ENCODE data around the gene PTPN4. TPM values are rescaled to one million over a fixed set of nuclear protein-coding genes. Genes with fewer than 3 reads are reported as not detected.

The PTPN4 gene
- total and polyA plus RNA-seq, 9 of the 15 experiments (the other 6 are each of a cell fraction or from before 2014, with no cell fraction given) = 5.0 to 32.8 (median 27.3) TPM

DNA sequence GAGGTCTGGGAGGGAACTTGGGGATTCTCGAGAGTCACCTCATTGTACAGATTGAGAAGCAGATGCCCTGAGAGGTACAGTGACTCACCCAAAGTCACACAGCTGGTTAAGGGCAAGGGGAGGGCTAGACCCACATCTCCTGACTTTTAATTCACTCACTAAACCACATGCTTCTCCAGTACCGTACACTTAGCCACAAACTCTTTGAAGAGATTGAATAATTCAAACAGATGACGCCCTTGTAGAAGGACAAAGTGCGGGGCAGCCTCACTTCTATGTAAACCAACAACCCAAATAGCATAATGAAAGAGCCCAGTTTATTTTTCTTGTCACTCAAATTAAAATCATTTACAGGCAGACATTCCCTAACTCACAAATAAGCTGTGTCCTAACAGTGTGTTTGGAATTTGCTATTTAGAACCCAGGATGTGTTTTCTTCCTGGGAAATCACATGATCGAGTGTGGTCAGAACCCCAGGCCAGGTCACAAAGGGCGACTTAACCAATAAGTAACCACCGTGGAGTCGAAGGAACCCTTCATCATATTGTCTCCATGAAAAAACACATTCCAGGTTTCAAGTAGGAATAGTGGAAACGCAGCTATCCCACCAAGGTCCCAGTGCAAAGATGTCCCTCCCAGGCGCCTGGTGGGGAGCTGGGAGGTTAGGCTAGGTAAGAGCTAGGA, 35.8 kb upstream of the PTPN4 start:
- no peak for FAIRE-seq
- H3K4me2 ChIP-seq (ENCODE audit: insufficient read depth, low read length) = no peak overlapping the region
- no peaks in the 10 kb centered on the region for H3K36me3 ChIP-seq (ENCODE audit: control insufficient read depth, insufficient read depth, low read length)
- 3% methylated on average over 10 of the region's 10 CpGs for WGBS (ENCODE audit: insufficient coverage, low coverage, missing lambda C conversion rate)
- H3K9me3 ChIP-seq (replicated peaks; ENCODE audit: control insufficient read depth, insufficient read depth, low read depth, low read length) = no peaks in the 10 kb centered on the region
- no peak overlapping the region for H3K9ac ChIP-seq (ENCODE audit: insufficient read depth in 1 of 2, low read depth in 2 of 2, low read length in 2 of 2)
- peaks cover 28 to 31% of the 10 kb centered on the region in 2 experiments for H3K27me3 ChIP-seq (ENCODE audit: control insufficient read depth in 2 of 2, insufficient read depth in 2 of 2, low read length in 2 of 2)
- H4K20me1 ChIP-seq (replicated peaks; ENCODE audit: control insufficient read depth, insufficient read depth, low read length) = no peaks in the 10 kb centered on the region
- intact Hi-C loops (cut with micrococcal nuclease) (no loop called here), in situ Hi-C loops (cut with MboI) (no loop called here)
- H3K9me1 ChIP-seq (ENCODE audit: control insufficient read depth, insufficient read depth, low read length) = no peaks in the 10 kb centered on the region
- no peak overlapping the region for H2AFZ ChIP-seq (ENCODE audit: low read depth, low read length)
- BruUV-seq (replicated peaks) = no TSS peak
- ChIA-PET CTCF (ENCODE audit: low intra/inter-chr PET ratio) (no interaction called here), POLR2A (interaction anchor here (0.6 to 1.0 kb wide), 2 partner anchors 30 to 290 kb away, joined by 3 to 5 read pairs; no protein-coding TSS in a partner anchor)
- no peak for DNase-seq (ENCODE audit: extremely low read depth in 1 of 4, low spot score in 3 of 4)
- no peaks in the 10 kb centered on the region for H3K4me1 ChIP-seq (replicated peaks in 1 of 2; ENCODE audit: control insufficient read depth in 2 of 2, insufficient read depth in 2 of 2, low read length in 2 of 2)
- no peak overlapping the region for H3K27ac ChIP-seq (ENCODE audit: extremely low read depth, low read depth, low read length)
- no peak for ATAC-seq
- H3K79me2 ChIP-seq (ENCODE audit: control insufficient read depth, insufficient read depth, low read length) = no peaks in the 10 kb centered on the region
- no peak overlapping the region for H3K4me3 ChIP-seq
- no peak for TF ChIP-seq CTBP1 (IDR thresholded peaks at IDR 0.05; ENCODE audit: borderline replicate concordance)
- no peak for TF ChIP-seq SP2 (IDR thresholded peaks at IDR 0.05; ENCODE audit: extremely low read depth, low read depth, low read length, poor library complexity, severe bottlenecking)
- TF ChIP-seq FOXA3 (CRISPR knock-in tag; conservative IDR thresholded peaks at IDR 0.05 in 1 of 2, IDR thresholded peaks at IDR 0.05 in 1 of 2) = no peak
- no peak for TF ChIP-seq ZNF449 (CRISPR knock-in tag; IDR thresholded peaks at IDR 0.05)
- TF ChIP-seq KLF16 (IDR thresholded peaks at IDR 0.05) = no peak
- no peak for TF ChIP-seq SRSF1 (IDR thresholded peaks at IDR 0.05; ENCODE audit: low read depth, low read length)
- TF ChIP-seq RBFOX2 (IDR thresholded peaks at IDR 0.05; ENCODE audit: low read depth, low read length) = no peak
- TF ChIP-seq CC2D1A (IDR thresholded peaks at IDR 0.05) = no peak
- TF ChIP-seq ZFX (CRISPR knock-in tag; IDR thresholded peaks at IDR 0.05) = no peak
- no peak for TF ChIP-seq SREBF2 (CRISPR knock-in tag; IDR thresholded peaks at IDR 0.05)

All from K562 (cell line).